GM12878 (cell line): ENCODE results near the gene CD7. TPM values are rescaled to one million over a fixed set of nuclear protein-coding genes. Genes with fewer than 3 reads are reported as not detected.

Experiments
- ATAC-seq: fragments of 200-7000 bp; cut with Tn5 transposase; 3 replicates; pipeline ENCODE4 v1.9.1; 2020; ENCODE audit warnings: mild to moderate bottlenecking, moderate library complexity
- BruUV-seq: library from RNA; stranded (reverse); fragments of 400-500 nt; replicated peaks from 2 replicates; lab custom pipeline; 2021; lab: Mats Ljungman, UMichigan
- CTCF ChIA-PET: fragments of 300-600 bp; sonication (Branson Sonifier 250); formaldehyde crosslinking; extraction: SDS; loops from one replicate; lab custom pipeline; 2021; ENCODE audit warnings: inconsistent platforms; lab: Yijun Ruan, JAX
- POLR2A ChIA-PET: fragments of 350-600 bp; formaldehyde crosslinking; extraction: SDS; loops from one replicate; lab custom pipeline; 2021; ENCODE audit warnings: inconsistent platforms; lab: Charles Lee
- RAD21 ChIA-PET: fragments of 300-600 bp; sonication (Branson Sonifier 250); formaldehyde crosslinking; loops from one replicate; lab custom pipeline; 2023; ENCODE audit warnings: antibody characterized with exemption; ENCODE audit not compliant: unreplicated experiment; lab: Charles Lee
- SMC1A ChIA-PET: fragments of 300-600 bp; sonication (Branson Sonifier 250); formaldehyde crosslinking; loops from one replicate; lab custom pipeline; 2023; ENCODE audit not compliant: unreplicated experiment, uncharacterized antibody; lab: Charles Lee
- DNase-seq: peaks from one replicate; pipeline ENCODE4 v3.0.0-alpha.2; 2011; ENCODE audit warnings: low read depth, low spot score
- FAIRE-seq: peaks from 3 replicates; lab custom pipeline; 2011; peaks lifted over from hg19 to GRCh38; lab: Jason Lieb, UNC
- H2AFZ ChIP-seq: 2 replicates; pipeline ENCODE4 v1.6.0; 2011; ENCODE audit warnings: low read depth, low read length, control low read depth; ENCODE audit not compliant: control insufficient read depth
- H3K27ac ChIP-seq: 2 replicates; pipeline ENCODE4 v1.5.1; 2011; ENCODE audit warnings: control low read depth; ENCODE audit not compliant: control insufficient read depth, insufficient read depth
- H3K27me3 ChIP-seq, 2 experiments: replicated peaks in 1 of 2; 2 replicates each; pipeline versions ENCODE4 v1.6.0 to v1.6.1; 2011; ENCODE audit warnings: low read length in 1 of 2; ENCODE audit not compliant: control insufficient read depth in 2 of 2, insufficient read depth in 2 of 2
- H3K36me3 ChIP-seq, 2 experiments: 2 replicates each; pipeline ENCODE4 v1.5.1; 2011; ENCODE audit warnings: low read length in 1 of 2; ENCODE audit not compliant: control insufficient read depth in 2 of 2, insufficient read depth in 2 of 2
- H3K4me1 ChIP-seq: 2 replicates; pipeline ENCODE4 v1.6.1; 2011; ENCODE audit warnings: mild to moderate bottlenecking, low read length, moderate library complexity, mixed read lengths; ENCODE audit not compliant: control insufficient read depth, insufficient read depth
- H3K4me2 ChIP-seq: 2 replicates; pipeline ENCODE4 v1.6.0; 2011; ENCODE audit warnings: control low read depth; ENCODE audit not compliant: control insufficient read depth, insufficient read depth
- H3K4me3 ChIP-seq: fragments of 200-600 bp; sonication (generic); 2 replicates; pipeline ENCODE4 v1.5.1; 2016
- H3K79me2 ChIP-seq: 2 replicates; pipeline ENCODE4 v1.6.0; 2011; ENCODE audit warnings: low read length; ENCODE audit not compliant: control insufficient read depth, insufficient read depth
- H3K9ac ChIP-seq: 2 replicates; pipeline ENCODE4 v1.8.0; 2011; ENCODE audit warnings: low read length, control low read depth, mixed read lengths; ENCODE audit not compliant: control insufficient read depth, insufficient read depth
- H3K9me3 ChIP-seq: replicated peaks from 3 replicates; pipeline ENCODE4 v1.5.1; 2011; ENCODE audit warnings: mild to moderate bottlenecking, low read length; ENCODE audit not compliant: control insufficient read depth, insufficient read depth
- H4K20me1 ChIP-seq: 2 replicates; pipeline ENCODE4 v1.6.0; 2011; ENCODE audit not compliant: control insufficient read depth, insufficient read depth
- BCLAF1 ChIP-seq: fragments of 450-650 bp; IDR thresholded peaks from 2 replicates; pipeline ENCODE4 v1.6.1; 2017; ENCODE audit warnings: antibody characterized with exemption, mild to moderate bottlenecking, moderate library complexity
- BMI1 ChIP-seq: fragments of 450-650 bp; IDR thresholded peaks from 2 replicates; pipeline ENCODE4 v1.6.1; 2016; ENCODE audit warnings: mild to moderate bottlenecking, moderate library complexity, borderline replicate concordance
- CREM ChIP-seq: IDR thresholded peaks from 2 replicates; pipeline ENCODE4 v1.6.1; 2014; ENCODE audit warnings: antibody characterized with exemption, low read depth
- FOS ChIP-seq: IDR thresholded peaks from 3 replicates; pipeline ENCODE4 v1.6.1; 2011; ENCODE audit warnings: borderline replicate concordance; ENCODE audit not compliant: insufficient read length; ENCODE audit errors: extremely low read depth
- POLR2AphosphoS2 ChIP-seq: IDR thresholded peaks from 2 replicates; pipeline ENCODE4 v1.6.1; 2011; ENCODE audit warnings: low read depth, mild to moderate bottlenecking, low read length, improper control_type of control experiment, moderate library complexity
- PRDM15 ChIP-seq: fragments of 450-650 bp; formaldehyde crosslinking; IDR thresholded peaks from 2 replicates; pipeline ENCODE4 v1.4.0; 2020; ENCODE audit warnings: mild to moderate bottlenecking, moderate library complexity
- SIX5 ChIP-seq: IDR thresholded peaks from 2 replicates; pipeline ENCODE4 v1.6.1; 2011; ENCODE audit warnings: mild to moderate bottlenecking, low read depth, low read length, moderate library complexity; ENCODE audit not compliant: severe bottlenecking
- STAT1 ChIP-seq: fragments of 450-650 bp; conservative IDR thresholded peaks from 2 replicates; pipeline ENCODE4 v1.6.1; 2014; ENCODE audit warnings: antibody characterized with exemption, mild to moderate bottlenecking
- TCF7 ChIP-seq: IDR thresholded peaks from 2 replicates; pipeline ENCODE4 v1.6.1; 2014; ENCODE audit warnings: antibody characterized with exemption, borderline replicate concordance
- ZBTB4 ChIP-seq: fragments of 450-650 bp; formaldehyde crosslinking; IDR thresholded peaks from 2 replicates; pipeline ENCODE4 v1.4.0; 2022; ENCODE audit warnings: mild to moderate bottlenecking, moderate library complexity
- ZNF622 ChIP-seq: fragments of 450-650 bp; IDR thresholded peaks from 2 replicates; pipeline ENCODE4 v1.6.1; 2017; ENCODE audit warnings: mild to moderate bottlenecking, inconsistent platforms
- WGBS: methylation state at CpG from one replicate; pipeline ENCODE4 v1.1.6; 2016; ENCODE audit warnings: low lambda C conversion rate; ENCODE audit not compliant: insufficient replicate concordance, insufficient coverage; ENCODE audit errors: missing lambda C conversion rate; 5-methylcytosine and 5-hydroxymethylcytosine counted together
- in situ Hi-C: fragments of 300-500 bp; cut with MboI; formaldehyde crosslinking; loops from 9 replicates; pipeline ENCODE4 v1.14.3; 2018; ENCODE audit warnings: mixed read lengths
- intact Hi-C: fragments of 100-400 bp; cut with micrococcal nuclease; formaldehyde crosslinking; loops from one replicate; pipeline ENCODE4 v1.14.2; 2022; ENCODE audit not compliant: unreplicated experiment
- polyA plus RNA-seq, 11 experiments: library from polyadenylated mRNA; depleted of rRNA in 4 of 11; unstranded in 6 of 11; stranded (reverse) in 5 of 11; fragments of >200 nt; fragmentation: Nextera tagmentation in 4 of 11; fragmentation: Illumina TruSeq in 1 of 11; extraction: Ambion mirVana in 4 of 11; extraction: Trizol in 1 of 11; gene quantifications; 1 replicate in 1 of 11; 2 replicates in 10 of 11; pipeline versions ENCODE4 v1.2.1 to v1.2.3, GENCODE V29; 2011 to 2016; ENCODE audit warnings: inconsistent platforms in 2 of 11, missing spikeins in 2 of 11, low read depth in 1 of 11
- total RNA-seq, 4 experiments: library from RNA; depleted of rRNA in 3 of 4; stranded (reverse); fragments of >200 nt in 3 of 4; fragmentation: Illumina TruSeq in 1 of 4; extraction: Trizol in 1 of 4; gene quantifications; 2 replicates each; pipeline versions ENCODE4 v1.2.1 to v1.2.3, GENCODE V29; 2013 to 2021

Gene CD7
- total and polyA plus RNA-seq, 10 of the 15 experiments (the other 5 are each of a cell fraction or from before 2014, with no cell fraction given) = 0.33 TPM; not detected in 9

- Histone ChIP-seq H3K9me3 (no peaks in the 10 kb centered on the region), H3K36me3 (no peaks in the 10 kb centered on the region), H3K79me2 (no peaks in the 10 kb centered on the region), H4K20me1 (no peaks in the 10 kb centered on the region), H3K4me1 (no peaks in the 10 kb centered on the region), H2AFZ (no peak overlapping the region), H3K27me3 (no peaks in the 10 kb centered on the region), H3K9ac (no peak overlapping the region), H3K4me2 (no peak overlapping the region), H3K27ac (no peak overlapping the region), H3K4me3 (no peak overlapping the region)
- intact Hi-C loops = no loop called here
- SMC1A ChIA-PET = interaction anchor here (1.6 kb wide), 1 partner anchor 15 kb away, joined by 5 read pairs; no protein-coding TSS in a partner anchor
- in situ Hi-C loops = no loop called here
- DNase-seq = no peak
- no peak for FAIRE-seq
- no TSS peak for BruUV-seq
- no peak for ATAC-seq
- POLR2A ChIA-PET = interaction anchor here (0.8 to 2.6 kb wide), 5 partner anchors 8 to 21 kb away, joined by 3 to 16 read pairs (median 5); partner anchors contain the start of gene CSNK1D
- CTCF ChIA-PET = interaction anchor here (1.5 to 2.0 kb wide), 3 partner anchors 10 to 46 kb away, joined by 3 to 6 read pairs (median 5); no protein-coding TSS in a partner anchor
- 70% methylated on average over 25 of the region's 25 CpGs for WGBS
- RAD21 ChIA-PET = interaction anchor here (1.3 to 1.8 kb wide), 2 partner anchors 10 to 15 kb away, joined by 4 to 6 read pairs; no protein-coding TSS in a partner anchor
- no peak for TF ChIP-seq CREM
- TF ChIP-seq BMI1 = no peak
- TF ChIP-seq STAT1 = no peak
- TF ChIP-seq FOS = no peak
- no peak for TF ChIP-seq TCF7
- no peak for TF ChIP-seq SIX5
- no peak for TF ChIP-seq ZNF622
- no peak for TF ChIP-seq PRDM15
- no peak for TF ChIP-seq BCLAF1
- no peak for TF ChIP-seq POLR2AphosphoS2
- no peak for TF ChIP-seq ZBTB4
These were observed 34.9 kb downstream of the CD7 start for GRCh38 chr17:82282239-82283207.
